ENCODE results near the gene PARP14. TPM values are rescaled to one million over a fixed set of nuclear protein-coding genes. Genes with fewer than 3 reads are reported as not detected.

The PARP14 gene
- total RNA-seq, 1 experiment from 2014 or later: 33.3 TPM

DNA sequence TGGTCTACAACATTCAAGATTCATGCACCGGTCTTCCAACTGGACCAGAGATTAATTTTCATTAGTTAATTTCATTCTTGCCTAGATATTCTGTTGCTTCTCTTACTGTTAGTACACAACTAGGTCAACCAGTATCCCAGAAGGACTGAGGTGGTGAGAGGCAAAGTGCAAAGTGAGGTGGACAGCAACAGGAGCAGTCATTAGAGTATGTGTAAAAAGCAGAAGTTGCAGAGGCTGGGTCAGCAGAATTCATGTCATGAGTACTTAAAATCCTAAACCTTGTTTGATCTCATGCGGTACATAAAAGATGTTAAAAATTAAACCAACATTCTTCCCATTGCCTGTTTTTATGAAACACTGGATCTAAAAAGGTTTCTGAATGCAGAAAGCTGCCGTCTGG lies 46.7 kb downstream of the PARP14 start:
- intact Hi-C loops (cut with micrococcal nuclease; ENCODE audit: unreplicated experiment): no loop called here
- no peaks in the 10 kb centered on the region for H3K9me3 ChIP-seq (ENCODE audit: insufficient read depth, low read depth)
- no peak overlapping the region for H3K4me3 ChIP-seq
- H4K20me1 ChIP-seq (ENCODE audit: insufficient read depth): no peaks in the 10 kb centered on the region
- H3K4me1 ChIP-seq (replicated peaks; ENCODE audit: insufficient read depth): peaks cover 4% of the 10 kb centered on the region; the same call in 1 of the 2 replicates
- H2AFZ ChIP-seq: no peak overlapping the region
- no peaks in the 10 kb centered on the region for H3K79me2 ChIP-seq (ENCODE audit: low read depth)
- no peak overlapping the region for H3K4me2 ChIP-seq
- no peaks in the 10 kb centered on the region for H3F3A ChIP-seq (ENCODE audit: insufficient read depth, low read depth)
- no peaks in the 10 kb centered on the region for H3K27me3 ChIP-seq (ENCODE audit: insufficient read depth, low read depth)
- no peak overlapping the region for H3K27ac ChIP-seq
- H3K9me2 ChIP-seq (ENCODE audit: insufficient read depth): no peaks in the 10 kb centered on the region
- ChIA-PET POLR2A (ENCODE audit: unreplicated experiment) (no interaction called here), CTCF (no interaction called here)
- H3K36me3 ChIP-seq (ENCODE audit: low read depth): no peaks in the 10 kb centered on the region
- no TSS peak for BruUV-seq (replicated peaks)
- DNase-seq: no peak
- TF ChIP-seq, protein P1, sequence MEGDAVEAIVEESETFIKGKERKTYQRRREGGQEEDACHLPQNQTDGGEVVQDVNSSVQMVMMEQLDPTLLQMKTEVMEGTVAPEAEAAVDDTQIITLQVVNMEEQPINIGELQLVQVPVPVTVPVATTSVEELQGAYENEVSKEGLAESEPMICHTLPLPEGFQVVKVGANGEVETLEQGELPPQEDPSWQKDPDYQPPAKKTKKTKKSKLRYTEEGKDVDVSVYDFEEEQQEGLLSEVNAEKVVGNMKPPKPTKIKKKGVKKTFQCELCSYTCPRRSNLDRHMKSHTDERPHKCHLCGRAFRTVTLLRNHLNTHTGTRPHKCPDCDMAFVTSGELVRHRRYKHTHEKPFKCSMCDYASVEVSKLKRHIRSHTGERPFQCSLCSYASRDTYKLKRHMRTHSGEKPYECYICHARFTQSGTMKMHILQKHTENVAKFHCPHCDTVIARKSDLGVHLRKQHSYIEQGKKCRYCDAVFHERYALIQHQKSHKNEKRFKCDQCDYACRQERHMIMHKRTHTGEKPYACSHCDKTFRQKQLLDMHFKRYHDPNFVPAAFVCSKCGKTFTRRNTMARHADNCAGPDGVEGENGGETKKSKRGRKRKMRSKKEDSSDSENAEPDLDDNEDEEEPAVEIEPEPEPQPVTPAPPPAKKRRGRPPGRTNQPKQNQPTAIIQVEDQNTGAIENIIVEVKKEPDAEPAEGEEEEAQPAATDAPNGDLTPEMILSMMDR (conservative IDR thresholded peaks at IDR 0.05): no peak
- no peak for TF ChIP-seq EZH2 (IDR thresholded peaks at IDR 0.05; ENCODE audit: low read depth)

DNA sequence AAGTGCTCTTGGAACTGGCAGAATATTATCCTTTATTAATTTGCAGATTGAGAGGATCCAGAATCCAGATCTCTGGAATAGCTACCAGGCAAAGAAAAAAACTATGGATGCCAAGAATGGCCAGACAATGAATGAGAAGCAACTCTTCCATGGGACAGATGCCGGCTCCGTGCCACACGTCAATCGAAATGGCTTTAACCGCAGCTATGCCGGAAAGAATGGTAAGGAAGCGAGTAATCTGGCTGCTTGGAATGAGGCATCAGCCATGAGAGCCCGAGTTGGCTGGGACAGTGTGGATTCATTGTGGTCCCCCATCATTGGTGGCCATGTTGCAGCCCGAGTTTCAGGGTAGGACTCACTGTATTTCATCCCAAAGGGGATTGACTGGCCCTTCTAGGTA lies 47.1 kb downstream of the PARP14 start:
- Histone ChIP-seq H3F3A (ENCODE audit: insufficient read depth, low read depth) (no peaks in the 10 kb centered on the region), H3K4me1 (replicated peaks; ENCODE audit: insufficient read depth) (peaks cover 8% of the 10 kb centered on the region), H3K9me3 (ENCODE audit: insufficient read depth, low read depth) (no peaks in the 10 kb centered on the region), H3K9me2 (ENCODE audit: insufficient read depth) (no peaks in the 10 kb centered on the region), H3K27me3 (ENCODE audit: insufficient read depth, low read depth) (no peaks in the 10 kb centered on the region), H3K79me2 (ENCODE audit: low read depth) (no peaks in the 10 kb centered on the region), H4K20me1 (ENCODE audit: insufficient read depth) (no peaks in the 10 kb centered on the region), H3K4me2 (no peak overlapping the region), H2AFZ (no peak overlapping the region), H3K27ac (no peak overlapping the region), H3K4me3 (no peak overlapping the region), H3K36me3 (ENCODE audit: low read depth) (no peaks in the 10 kb centered on the region)
- ChIA-PET POLR2A (ENCODE audit: unreplicated experiment) (no interaction called here), CTCF (no interaction called here)
- BruUV-seq (replicated peaks): no TSS peak
- intact Hi-C loops (cut with micrococcal nuclease; ENCODE audit: unreplicated experiment): no loop called here
- DNase-seq: no peak
- TF ChIP-seq EZH2 (IDR thresholded peaks at IDR 0.05; ENCODE audit: low read depth): no peak
- TF ChIP-seq, protein P1 (conservative IDR thresholded peaks at IDR 0.05): no peak

DNA sequence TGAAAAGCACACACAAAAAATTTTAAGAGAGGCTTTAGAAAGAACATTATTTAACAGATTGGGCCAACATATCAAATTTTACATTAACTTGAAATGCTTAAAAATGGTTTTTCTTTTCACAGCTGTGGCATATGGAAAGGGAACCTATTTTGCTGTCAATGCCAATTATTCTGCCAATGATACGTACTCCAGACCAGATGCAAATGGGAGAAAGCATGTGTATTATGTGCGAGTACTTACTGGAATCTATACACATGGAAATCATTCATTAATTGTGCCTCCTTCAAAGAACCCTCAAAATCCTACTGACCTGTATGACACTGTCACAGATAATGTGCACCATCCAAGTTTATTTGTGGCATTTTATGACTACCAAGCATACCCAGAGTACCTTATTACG lies 47.5 kb downstream of the PARP14 start:
- no peak overlapping the region for H3K4me2 ChIP-seq
- no peaks in the 10 kb centered on the region for H3K27me3 ChIP-seq (ENCODE audit: insufficient read depth, low read depth)
- POLR2A ChIA-PET (ENCODE audit: unreplicated experiment): interaction anchor here (0.7 kb wide), 1 partner anchor 389 kb away, joined by 8 read pairs; no protein-coding TSS in a partner anchor
- no peaks in the 10 kb centered on the region for H3F3A ChIP-seq (ENCODE audit: insufficient read depth, low read depth)
- H3K4me1 ChIP-seq (replicated peaks; ENCODE audit: insufficient read depth): peaks cover 8% of the 10 kb centered on the region
- intact Hi-C loops (cut with micrococcal nuclease; ENCODE audit: unreplicated experiment): no loop called here
- TF ChIP-seq, protein P1 (conservative IDR thresholded peaks at IDR 0.05): no peak
- no peak for TF ChIP-seq EZH2 (IDR thresholded peaks at IDR 0.05; ENCODE audit: low read depth)
- H3K9me3 ChIP-seq (ENCODE audit: insufficient read depth, low read depth): no peaks in the 10 kb centered on the region
- no peaks in the 10 kb centered on the region for H4K20me1 ChIP-seq (ENCODE audit: insufficient read depth)
- no peaks in the 10 kb centered on the region for H3K79me2 ChIP-seq (ENCODE audit: low read depth)
- no TSS peak for BruUV-seq (replicated peaks)
- DNase-seq: no peak
- CTCF ChIA-PET: no interaction called here
- H3K36me3 ChIP-seq (ENCODE audit: low read depth): no peaks in the 10 kb centered on the region
- no peak overlapping the region for H3K4me3 ChIP-seq
- no peak overlapping the region for H2AFZ ChIP-seq
- H3K27ac ChIP-seq: no peak overlapping the region
- no peaks in the 10 kb centered on the region for H3K9me2 ChIP-seq (ENCODE audit: insufficient read depth)

Data from PC-9 (cell line).